Measurements from ENCODE around the gene KRTAP4-16.

GRCh38 chr17:41127371-41127770 is 25.4 kb upstream of the KRTAP4-16 start:
- TF ChIP-seq EZH2phosphoT487 (IDR thresholded peaks at IDR 0.05) (no peak), CTCF (IDR thresholded peaks at IDR 0.05) (no peak)
